22Rv1 (cell line): Measurements from ENCODE around the gene GPC6.

Experiments
- CTCF ChIP-seq: fragments of 450-650 bp; IDR thresholded peaks from 2 replicates; pipeline ENCODE4 v1.5.1; 2017; ENCODE audit warnings: mild to moderate bottlenecking
- ZFX ChIP-seq: fragments of 450-650 bp; IDR thresholded peaks from 2 replicates; pipeline ENCODE4 v1.6.1; 2017; ENCODE audit warnings: antibody characterized with exemption, borderline replicate concordance

- TF ChIP-seq CTCF (no peak), ZFX (no peak)
These were observed 1155.9 kb downstream of the GPC6 start for GRCh38 chr13:94382517-94382916.
